K562 (cell line): ENCODE results near the gene ADAP1.

ENCODE experiments used
- ATF3 ChIP-seq, 2 experiments: fragments of 450-650 bp in 1 of 2; sonication (generic) in 1 of 2; formaldehyde crosslinking in 1 of 2; IDR thresholded peaks in 1 of 2; conservative IDR thresholded peaks in 1 of 2; 2 replicates each; pipeline versions ENCODE4 v1.6.1 to v1.8.1; 2016 to 2023; ENCODE audit warnings: mild to moderate bottlenecking in 2 of 2, moderate library complexity in 2 of 2, inconsistent platforms in 1 of 2, missing genetic modification reagents in 1 of 2
- EZH2 ChIP-seq: IDR thresholded peaks from 2 replicates; pipeline ENCODE4 v1.6.1; 2012; ENCODE audit warnings: low read depth, mild to moderate bottlenecking, inconsistent platforms, low read length, borderline replicate concordance
- HDAC6 ChIP-seq: IDR thresholded peaks from 2 replicates; pipeline ENCODE4 v1.6.1; 2012; ENCODE audit warnings: low read depth, mild to moderate bottlenecking, control low read depth, inconsistent platforms, low read length, moderate library complexity
- KLF13 ChIP-seq: fragments of 450-650 bp; IDR thresholded peaks from 2 replicates; pipeline ENCODE4 v1.6.1; 2016; ENCODE audit warnings: missing genetic modification characterization, low read depth, mild to moderate bottlenecking, missing compliant biosample characterization, moderate library complexity, borderline replicate concordance
- SMARCA4 ChIP-seq: fragments of 450-650 bp; IDR thresholded peaks from 2 replicates; pipeline ENCODE4 v1.6.1; 2016

- no peak for TF ChIP-seq HDAC6
- TF ChIP-seq KLF13: no peak
- TF ChIP-seq SMARCA4: no peak
- TF ChIP-seq EZH2: no peak
- TF ChIP-seq ATF3 (IDR thresholded peaks at IDR 0.05): no peak
- no peak for TF ChIP-seq ATF3 (CRISPR knock-in tag; conservative IDR thresholded peaks at IDR 0.05)
Measured at GRCh38 chr7:895451-896052, 58.9 kb downstream of the ADAP1 start.
